Loucy (cell line): ENCODE results near the gene ANAPC5.

ENCODE experiments used
- H2AFZ ChIP-seq: fragments of 200-600 bp; sonication (generic); 2 replicates; pipeline ENCODE4 v1.6.0; 2016; ENCODE audit warnings: antibody characterized with exemption, mild to moderate bottlenecking, low read length, moderate library complexity
- H3F3A ChIP-seq: fragments of 200-600 bp; 2 replicates; pipeline ENCODE4 v1.6.0; 2016; ENCODE audit warnings: antibody characterized with exemption, low read depth, mild to moderate bottlenecking
- H3K27me3 ChIP-seq: fragments of 200-600 bp; sonication (generic); 2 replicates; pipeline ENCODE4 v1.6.1; 2014; ENCODE audit warnings: low read length, mild to moderate bottlenecking; ENCODE audit not compliant: insufficient read depth, poor library complexity, severe bottlenecking
- H3K36me3 ChIP-seq: fragments of 200-600 bp; sonication (generic); 2 replicates; pipeline ENCODE4 v1.6.1; 2016; ENCODE audit warnings: low read length; ENCODE audit not compliant: insufficient read depth
- H3K4me1 ChIP-seq: fragments of 200-600 bp; sonication (generic); 2 replicates; pipeline ENCODE4 v1.5.1; 2014; ENCODE audit warnings: low read length, mild to moderate bottlenecking; ENCODE audit not compliant: insufficient read depth, poor library complexity, severe bottlenecking
- H3K4me2 ChIP-seq: fragments of 200-600 bp; sonication (generic); 2 replicates; pipeline ENCODE4 v1.6.0; 2014; ENCODE audit warnings: antibody characterized with exemption, low read length, low read depth, mild to moderate bottlenecking; ENCODE audit not compliant: poor library complexity, severe bottlenecking
- H3K4me3 ChIP-seq: fragments of 200-600 bp; sonication (generic); 2 replicates; pipeline ENCODE4 v1.5.1; 2014; ENCODE audit warnings: low read length, mild to moderate bottlenecking, mixed read lengths; ENCODE audit not compliant: poor library complexity, severe bottlenecking
- H3K79me2 ChIP-seq: fragments of 200-600 bp; sonication (generic); 2 replicates; pipeline ENCODE4 v1.6.1; 2014; ENCODE audit warnings: low read length; ENCODE audit not compliant: insufficient read depth
- H3K9ac ChIP-seq: fragments of 200-600 bp; sonication (generic); 2 replicates; pipeline ENCODE4 v1.6.0; 2014; ENCODE audit warnings: mild to moderate bottlenecking, low read depth, low read length, moderate library complexity; ENCODE audit not compliant: poor library complexity, severe bottlenecking
- H3K9me2 ChIP-seq: fragments of 200-600 bp; sonication (generic); replicated peaks from 2 replicates; pipeline ENCODE4 v1.6.1; 2016; ENCODE audit warnings: low read depth, low read length, mixed read lengths
- H3K9me3 ChIP-seq: fragments of 200-600 bp; sonication (generic); 2 replicates; pipeline ENCODE4 v1.6.1; 2014; ENCODE audit warnings: mild to moderate bottlenecking, antibody characterized with exemption, low read length, low read depth; ENCODE audit not compliant: insufficient read depth
- H4K20me1 ChIP-seq: fragments of 200-600 bp; sonication (generic); 2 replicates; pipeline ENCODE4 v1.6.0; 2014; ENCODE audit warnings: antibody characterized with exemption, low read length, mild to moderate bottlenecking; ENCODE audit not compliant: insufficient read depth, poor library complexity, severe bottlenecking
- EZH2phosphoT487 ChIP-seq: fragments of 200-600 bp; IDR thresholded peaks from 2 replicates; pipeline ENCODE4 v1.6.1; 2018; ENCODE audit warnings: antibody characterized with exemption, mild to moderate bottlenecking, moderate library complexity, borderline replicate concordance
- TF ChIP-seq, protein P1 (sequence below): fragments of 200-600 bp; sonication (generic); conservative IDR thresholded peaks from 2 replicates; pipeline ENCODE4 v1.5.1; 2014; ENCODE audit warnings: mild to moderate bottlenecking, antibody characterized with exemption, low read length

ANAPC5 gene

DNA sequence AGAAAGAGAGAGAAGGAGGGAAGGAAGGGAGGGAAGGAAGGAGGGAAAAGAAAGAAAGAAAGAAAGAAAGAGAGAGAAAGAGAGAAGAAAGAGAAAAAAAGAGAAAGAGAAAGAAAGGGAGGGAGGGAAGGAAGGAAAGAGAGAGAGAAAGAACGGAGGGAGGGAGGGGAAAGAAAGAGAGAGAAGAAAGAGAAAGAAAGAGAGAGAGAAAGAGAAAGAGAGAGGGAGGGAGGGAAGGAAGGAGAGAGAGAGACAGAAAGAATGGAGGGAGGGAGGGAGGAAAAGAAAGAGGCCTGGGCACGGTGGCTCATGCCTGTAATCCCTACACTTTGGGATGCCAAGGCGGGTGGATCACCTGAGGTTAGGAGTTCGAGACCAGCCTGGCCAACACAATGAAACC, 5.1 kb upstream of the ANAPC5 start:
- no peak overlapping the region for H2AFZ ChIP-seq
- H3K4me2 ChIP-seq, result no peak overlapping the region
- H3K4me3 ChIP-seq, result no peak overlapping the region
- H3K36me3 ChIP-seq, result no peaks in the 10 kb centered on the region
- peaks cover 6% of the 10 kb centered on the region for H3K4me1 ChIP-seq
- H3K79me2 ChIP-seq, result no peaks in the 10 kb centered on the region
- no peaks in the 10 kb centered on the region for H3K9me3 ChIP-seq
- TF ChIP-seq EZH2phosphoT487, result no peak
- TF ChIP-seq, protein P1, sequence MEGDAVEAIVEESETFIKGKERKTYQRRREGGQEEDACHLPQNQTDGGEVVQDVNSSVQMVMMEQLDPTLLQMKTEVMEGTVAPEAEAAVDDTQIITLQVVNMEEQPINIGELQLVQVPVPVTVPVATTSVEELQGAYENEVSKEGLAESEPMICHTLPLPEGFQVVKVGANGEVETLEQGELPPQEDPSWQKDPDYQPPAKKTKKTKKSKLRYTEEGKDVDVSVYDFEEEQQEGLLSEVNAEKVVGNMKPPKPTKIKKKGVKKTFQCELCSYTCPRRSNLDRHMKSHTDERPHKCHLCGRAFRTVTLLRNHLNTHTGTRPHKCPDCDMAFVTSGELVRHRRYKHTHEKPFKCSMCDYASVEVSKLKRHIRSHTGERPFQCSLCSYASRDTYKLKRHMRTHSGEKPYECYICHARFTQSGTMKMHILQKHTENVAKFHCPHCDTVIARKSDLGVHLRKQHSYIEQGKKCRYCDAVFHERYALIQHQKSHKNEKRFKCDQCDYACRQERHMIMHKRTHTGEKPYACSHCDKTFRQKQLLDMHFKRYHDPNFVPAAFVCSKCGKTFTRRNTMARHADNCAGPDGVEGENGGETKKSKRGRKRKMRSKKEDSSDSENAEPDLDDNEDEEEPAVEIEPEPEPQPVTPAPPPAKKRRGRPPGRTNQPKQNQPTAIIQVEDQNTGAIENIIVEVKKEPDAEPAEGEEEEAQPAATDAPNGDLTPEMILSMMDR, result no peak
- H4K20me1 ChIP-seq, result no peaks in the 10 kb centered on the region
- no peaks in the 10 kb centered on the region for H3K9me2 ChIP-seq
- H3F3A ChIP-seq, result no peaks in the 10 kb centered on the region
- H3K9ac ChIP-seq, result no peak overlapping the region
- no peaks in the 10 kb centered on the region for H3K27me3 ChIP-seq

DNA sequence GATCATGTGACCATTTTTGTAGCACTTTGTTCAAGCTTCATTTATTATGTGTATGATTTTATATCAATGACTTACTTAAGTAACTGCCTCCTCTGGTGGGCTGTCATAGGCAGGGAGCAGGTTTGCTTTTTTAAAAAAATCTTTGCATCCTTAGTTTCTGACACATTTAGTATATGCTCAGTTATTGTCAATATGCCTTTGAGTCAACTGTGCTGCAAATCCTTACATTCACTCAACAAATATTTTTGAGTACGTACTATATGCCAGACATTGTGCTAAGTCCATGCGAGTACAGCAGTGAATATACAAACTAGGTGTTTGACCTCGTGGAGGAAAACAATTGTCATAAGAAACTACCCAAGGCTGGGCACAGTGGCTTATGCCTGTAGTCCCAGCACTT, 4.4 kb upstream of the ANAPC5 start:
- H3K9ac ChIP-seq, result no peak overlapping the region
- H3F3A ChIP-seq, result no peaks in the 10 kb centered on the region
- no peaks in the 10 kb centered on the region for H3K9me3 ChIP-seq
- no peak overlapping the region for H2AFZ ChIP-seq
- H3K4me2 ChIP-seq, result no peak overlapping the region
- H3K79me2 ChIP-seq, result peaks cover 5% of the 10 kb centered on the region
- no peaks in the 10 kb centered on the region for H4K20me1 ChIP-seq
- no peak overlapping the region for H3K4me3 ChIP-seq
- H3K9me2 ChIP-seq, result no peaks in the 10 kb centered on the region
- H3K27me3 ChIP-seq, result no peaks in the 10 kb centered on the region
- peaks cover 6% of the 10 kb centered on the region for H3K4me1 ChIP-seq
- TF ChIP-seq EZH2phosphoT487, result no peak
- TF ChIP-seq, protein P1, result no peak
- H3K36me3 ChIP-seq, result no peaks in the 10 kb centered on the region

DNA sequence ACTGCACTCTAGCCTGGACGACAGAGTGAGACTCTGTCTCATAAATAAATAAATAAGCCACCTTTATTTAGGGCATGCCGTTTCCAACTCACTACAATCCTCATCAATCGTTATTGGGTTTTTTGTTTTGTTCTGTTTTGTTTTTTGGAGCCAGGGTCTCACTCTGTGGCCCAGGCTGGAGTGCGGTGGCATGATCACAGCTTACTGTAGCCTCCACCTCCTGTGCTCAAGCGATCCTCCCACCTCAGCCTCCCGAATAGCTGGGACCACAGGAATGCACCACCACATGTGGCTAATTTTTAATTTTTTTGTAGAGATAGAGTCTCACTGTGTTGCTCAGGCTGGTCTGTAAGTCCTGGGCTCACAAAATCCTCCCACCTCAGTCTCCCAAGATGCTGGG, 3.6 kb upstream of the ANAPC5 start:
- no peaks in the 10 kb centered on the region for H3F3A ChIP-seq
- no peak overlapping the region for H3K4me3 ChIP-seq
- H3K36me3 ChIP-seq, result no peaks in the 10 kb centered on the region
- peaks cover 9% of the 10 kb centered on the region for H3K4me1 ChIP-seq
- no peak overlapping the region for H3K9ac ChIP-seq
- H3K4me2 ChIP-seq, result no peak overlapping the region
- peaks cover 14% of the 10 kb centered on the region for H3K79me2 ChIP-seq
- TF ChIP-seq EZH2phosphoT487, result no peak
- TF ChIP-seq, protein P1, result no peak
- H3K9me3 ChIP-seq, result no peaks in the 10 kb centered on the region
- H3K27me3 ChIP-seq, result no peaks in the 10 kb centered on the region
- no peak overlapping the region for H2AFZ ChIP-seq
- peaks cover 5% of the 10 kb centered on the region for H4K20me1 ChIP-seq
- no peaks in the 10 kb centered on the region for H3K9me2 ChIP-seq
